NCI-H526 treated with DMSO at 0.1 percent for 48 hours (cell line): ENCODE measurements around the gene TMEM234.
"Not testable (repeated sequence)": the region's sequence is repeated elsewhere in the genome, so short reads cannot be mapped to it uniquely, and the experiment has no call there.

ENCODE experiments used
- DNase-seq: peaks from one replicate; lab custom pipeline; 2025; lab: John Stamatoyannopoulos, UW

The TMEM234 gene

GRCh38 chr1:32221980-32222755 lies at the start of gene TMEM234, which contains the start of gene EIF3I:
TSS of gene TMEM234 (minus strand) at chr1:32222353. CDS start at chr1:32222322, 31 bp downstream.
TSS of gene EIF3I (plus strand) at chr1:32222407. CDS start at chr1:32222442, 35 bp downstream.
- DNase-seq = peak; percentile 59

- no peak for DNase-seq
Measured at GRCh38 chr1:32269744-32270143, 47.6 kb upstream of the TMEM234 start.

- DNase-seq = no peak
Measured at GRCh38 chr1:32266921-32267591, 44.9 kb upstream of the TMEM234 start.

- no peak for DNase-seq
Measured at GRCh38 chr1:32265846-32266245, 43.7 kb upstream of the TMEM234 start.

GRCh38 chr1:32263744-32264143 lies 41.6 kb upstream of the TMEM234 start:
- no peak for DNase-seq

GRCh38 chr1:32263236-32263593 lies 41.1 kb upstream of the TMEM234 start:
- DNase-seq = not testable (repeated sequence)

GRCh38 chr1:32257227-32257508 lies 35.0 kb upstream of the TMEM234 start:
- DNase-seq = no peak

GRCh38 chr1:32256473-32257226 lies 34.5 kb upstream of the TMEM234 start:
- no peak for DNase-seq

GRCh38 chr1:32255072-32256071 lies 33.2 kb upstream of the TMEM234 start:
- DNase-seq = no peak

- DNase-seq = no peak
Measured at GRCh38 chr1:32250893-32251716, 29.0 kb upstream of the TMEM234 start, which contains the start of gene LCK. TSS of gene LCK (plus strand) at chr1:32251265. CDS start at chr1:32274330, 23,065 bp downstream.

- no peak for DNase-seq
Measured at GRCh38 chr1:32249831-32250525, 27.8 kb upstream of the TMEM234 start.

- peak; percentile 73 for DNase-seq
Measured at GRCh38 chr1:32247983-32248889, 26.1 kb upstream of the TMEM234 start.

- DNase-seq = no peak
Measured at GRCh38 chr1:32247452-32247851, 25.3 kb upstream of the TMEM234 start.

GRCh38 chr1:32246888-32247273 lies 24.7 kb upstream of the TMEM234 start, which contains the start of gene FAM167B:
TSS of gene FAM167B (plus strand) at chr1:32247222. CDS start at chr1:32247422, 200 bp downstream.
- DNase-seq = no peak

GRCh38 chr1:32242341-32242851 lies 20.2 kb upstream of the TMEM234 start:
- DNase-seq = no peak

GRCh38 chr1:32241001-32241763 lies 19.0 kb upstream of the TMEM234 start:
- DNase-seq = peak; percentile 62

GRCh38 chr1:32240140-32240951 lies 18.2 kb upstream of the TMEM234 start:
- DNase-seq = peak; percentile 52
